GM19238 (cell line): Measurements from ENCODE around the gene SH3GL1.
A peak's percentile ranks its signal among the peaks of the same experiment; 100 is the strongest.

Experiments
- DNase-seq: peaks from one replicate; pipeline ENCODE4 v3.0.0; 2011; ENCODE audit warnings: low spot score; ENCODE audit not compliant: insufficient read length

SH3GL1 gene

DNA sequence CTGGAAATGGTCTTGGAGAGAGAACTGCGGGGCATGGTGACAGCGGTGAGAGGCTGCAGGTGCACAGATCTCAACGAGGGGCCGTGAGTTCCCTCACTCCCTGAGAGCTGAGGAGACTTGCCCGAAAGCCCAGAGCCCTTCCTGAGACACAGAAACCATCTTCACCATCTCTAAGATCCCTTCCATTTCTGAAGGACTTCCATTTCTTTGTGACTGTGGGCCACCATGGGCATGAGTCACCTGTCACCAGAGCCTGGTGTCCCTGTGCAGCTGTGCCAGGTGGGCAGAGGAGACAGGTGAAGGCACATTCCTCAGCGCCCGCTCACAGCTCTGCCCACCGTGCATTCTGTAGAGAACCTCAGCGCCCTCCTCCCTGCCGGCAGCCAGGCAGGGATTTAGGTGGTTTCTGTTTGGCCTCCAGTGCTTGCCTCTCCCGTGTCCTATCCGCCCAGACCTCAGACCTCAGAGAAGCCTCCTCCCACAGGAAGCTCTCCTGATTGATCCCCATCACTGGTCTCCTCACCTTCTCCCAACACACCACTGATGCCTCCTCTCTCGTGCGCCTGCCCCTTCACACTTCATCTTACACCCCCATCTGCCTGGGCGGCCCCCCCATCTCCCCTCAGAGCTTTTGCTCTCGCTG lies 24.2 kb downstream of the SH3GL1 start:
- no peak for DNase-seq

DNA sequence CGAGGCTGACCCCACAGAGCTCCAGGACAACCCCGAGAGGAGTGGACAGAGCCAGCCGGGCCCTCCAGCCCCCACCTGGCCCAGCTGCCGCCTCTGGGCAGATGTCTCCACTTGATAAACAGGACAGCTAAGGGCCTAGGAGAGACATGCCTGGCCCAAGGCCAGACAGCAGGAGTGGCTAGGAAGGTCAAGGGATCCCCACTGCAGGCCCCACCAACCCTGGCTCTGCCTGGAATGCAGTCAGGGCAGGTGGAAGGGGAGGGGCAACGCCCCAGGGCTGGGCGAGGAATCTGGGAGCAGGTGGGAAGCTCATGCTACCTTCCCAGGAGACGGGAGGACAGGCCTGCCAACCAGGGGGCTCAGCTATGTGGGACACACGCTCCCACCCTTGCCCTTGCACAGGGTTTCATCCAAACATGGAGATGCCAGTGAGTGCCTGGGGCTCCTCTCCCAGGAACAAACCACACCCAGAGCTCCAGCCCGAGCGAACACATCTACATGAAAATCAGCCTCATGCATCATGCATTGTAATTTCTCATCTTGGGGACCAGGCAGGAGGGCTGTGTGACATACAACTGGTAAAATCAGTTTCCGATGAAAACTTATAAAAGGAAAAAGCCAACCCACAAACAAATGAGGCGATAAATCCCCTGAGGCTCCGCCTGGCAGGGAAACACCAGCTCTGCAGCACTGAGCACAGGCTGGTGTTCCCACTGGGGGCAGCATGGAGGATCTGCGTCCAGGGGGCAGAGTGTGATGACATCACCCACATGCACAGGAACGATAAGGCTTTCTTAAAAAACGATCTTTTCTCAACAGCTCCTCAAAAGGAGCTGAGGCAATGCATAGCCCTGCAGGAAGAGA lies 25.0 kb downstream of the SH3GL1 start:
- DNase-seq: no peak

DNA sequence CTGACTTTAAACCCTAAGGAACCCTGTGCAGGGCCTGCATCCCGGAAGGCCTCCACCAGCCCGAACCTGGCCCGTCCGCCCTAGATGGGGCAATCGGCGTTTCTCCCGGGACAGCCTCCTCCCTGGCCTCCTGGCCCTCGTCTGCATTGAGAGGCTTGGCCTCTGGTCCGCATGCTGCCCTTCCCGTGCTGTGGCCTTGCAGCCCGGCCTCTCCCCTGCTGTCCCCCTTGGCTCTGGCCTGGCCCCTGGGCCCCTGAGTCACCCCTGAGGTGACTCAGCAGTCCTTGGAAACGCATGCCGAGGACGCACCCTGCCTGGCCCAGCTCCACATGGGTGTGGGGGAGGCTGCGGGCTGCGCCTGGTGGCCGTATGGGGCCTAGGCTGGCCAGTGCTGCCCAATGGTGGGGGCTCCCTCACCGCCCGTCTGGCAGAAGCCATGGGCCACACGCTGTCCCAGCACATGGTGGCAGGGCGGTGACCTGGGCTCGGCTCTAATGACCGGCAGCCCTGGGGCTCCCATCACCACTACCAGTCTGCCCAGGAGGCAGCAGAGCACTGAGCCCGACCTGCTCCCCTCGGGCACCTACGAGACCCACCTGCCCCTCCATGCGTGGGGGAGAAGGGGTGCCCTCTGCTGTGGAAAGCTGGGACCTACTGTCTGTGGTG lies 25.7 kb downstream of the SH3GL1 start:
- no peak for DNase-seq

DNA sequence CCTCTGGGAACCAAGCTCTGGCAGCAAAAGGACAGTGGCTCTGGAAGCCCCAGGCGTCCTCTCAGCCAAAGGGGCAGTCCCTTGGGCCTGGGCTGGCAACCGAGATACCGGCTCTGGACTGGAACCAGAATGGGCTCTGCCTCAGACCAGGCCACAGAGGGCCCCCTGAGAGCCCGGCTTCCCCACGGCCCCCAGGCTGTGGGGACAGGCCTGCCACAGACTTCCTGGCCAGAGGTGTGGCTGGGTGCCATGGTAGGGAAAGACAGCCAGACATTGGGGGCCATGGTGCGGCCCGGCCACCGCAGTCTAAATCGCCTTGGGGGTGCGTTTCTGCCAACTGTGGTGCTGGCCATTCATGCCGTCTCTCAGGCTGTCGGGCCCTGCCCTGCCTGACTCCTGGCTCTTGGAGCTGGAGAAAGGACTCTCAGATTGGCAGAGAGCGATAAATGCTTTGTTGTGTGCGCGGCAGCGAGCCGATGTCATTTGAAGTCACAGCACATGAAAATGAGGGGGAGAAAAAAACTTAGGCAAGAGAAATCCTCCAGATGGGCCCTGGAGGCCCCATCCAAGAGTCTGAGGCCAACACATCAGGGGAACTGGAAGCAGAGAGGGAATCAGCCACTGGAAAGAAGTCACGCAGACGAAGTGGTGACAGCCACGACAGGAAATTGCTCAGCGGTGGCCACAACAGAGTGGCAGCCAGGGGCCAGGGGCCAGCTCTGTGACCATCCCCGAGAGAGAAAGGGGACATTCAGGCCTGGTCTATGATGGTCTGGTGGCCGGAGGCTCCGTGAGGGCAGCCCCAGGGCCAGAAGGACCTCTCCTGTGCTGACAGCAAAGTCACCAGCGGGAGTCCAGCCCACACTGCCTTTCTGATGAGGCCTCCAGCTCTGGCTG lies 26.5 kb downstream of the SH3GL1 start:
- DNase-seq: no peak

GRCh38 chr19:4373013-4373367 lies 27.4 kb downstream of the SH3GL1 start:
- no peak for DNase-seq

GRCh38 chr19:4372165-4373012 lies 28.0 kb downstream of the SH3GL1 start:
- DNase-seq: no peak

- DNase-seq: no peak
Observed at GRCh38 chr19:4371247-4372164, 28.8 kb downstream of the SH3GL1 start.

- DNase-seq: no peak
Observed at GRCh38 chr19:4370418-4371041, 29.8 kb downstream of the SH3GL1 start.

DNA sequence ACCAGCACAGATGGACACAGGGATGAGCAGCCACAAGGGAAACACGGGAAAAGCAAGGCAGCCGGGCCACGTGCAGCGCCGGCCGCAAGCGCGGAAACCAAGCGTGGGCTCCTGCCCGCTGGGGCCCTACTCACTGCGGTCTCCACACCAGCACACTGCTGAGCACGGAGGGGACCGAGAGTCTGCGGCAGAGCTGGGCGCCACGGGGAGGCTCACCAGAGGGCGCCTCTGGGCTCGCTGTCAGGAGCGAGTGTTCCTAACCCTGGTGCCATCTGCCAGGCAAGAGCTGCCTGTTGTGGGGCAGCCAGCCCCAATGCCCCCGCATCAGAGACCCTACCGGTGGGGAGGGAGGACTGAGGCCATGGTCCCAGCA lies 30.5 kb downstream of the SH3GL1 start:
- peak; percentile 48 for DNase-seq

GRCh38 chr19:4369109-4369887 lies 31.0 kb downstream of the SH3GL1 start:
- peak; percentile 65 for DNase-seq

DNA sequence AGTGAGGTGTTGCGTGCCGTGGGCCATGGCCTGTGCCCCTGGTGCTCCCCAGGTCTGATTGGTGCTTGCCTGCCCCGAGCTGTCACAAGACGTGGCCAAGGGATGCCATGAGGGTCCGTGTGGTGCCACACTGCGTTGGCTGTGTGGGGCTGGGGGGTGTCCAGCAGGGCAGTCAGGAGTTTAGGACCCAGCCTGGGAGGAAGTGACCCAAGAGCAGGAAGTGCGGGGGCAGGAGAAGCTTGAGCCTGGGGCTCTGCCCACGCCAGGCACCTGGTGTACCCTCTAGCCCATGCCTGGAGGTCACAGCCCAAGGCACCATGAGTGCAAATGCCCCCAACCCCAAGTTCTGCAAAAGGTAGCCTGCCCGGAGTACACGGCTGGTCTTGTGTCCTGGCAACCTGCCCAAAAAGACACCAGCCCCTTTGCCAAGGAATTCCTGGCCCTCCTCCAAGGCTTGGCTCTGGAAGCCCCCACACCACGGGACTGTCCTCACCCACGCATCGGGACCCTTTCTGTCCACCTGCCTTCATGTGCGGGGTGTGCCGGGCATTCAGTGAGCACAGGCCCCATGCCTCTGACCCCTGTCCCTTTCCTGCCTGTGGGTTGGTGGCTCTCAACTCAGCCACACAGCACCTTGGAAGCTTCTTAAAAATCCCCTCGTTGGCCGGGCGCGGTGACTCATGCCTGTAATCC lies 32.1 kb downstream of the SH3GL1 start:
- DNase-seq: no peak

DNA sequence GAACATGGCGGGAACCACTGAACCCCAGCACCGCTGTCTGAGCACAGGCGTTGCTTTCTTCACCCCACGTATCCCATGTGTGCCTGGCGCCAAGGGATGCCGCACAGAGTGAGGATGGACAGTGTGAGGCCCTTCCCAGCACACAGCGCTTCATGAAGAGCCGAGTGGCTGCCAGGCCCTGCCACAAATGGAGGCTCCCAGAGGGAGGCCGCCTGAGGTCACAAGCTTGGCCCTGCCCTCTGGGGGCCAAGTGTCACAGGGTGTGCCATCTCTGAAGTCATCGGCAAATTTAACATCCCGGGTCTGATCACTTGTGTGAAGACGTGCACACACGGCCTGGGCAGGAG lies 32.6 kb downstream of the SH3GL1 start:
- no peak for DNase-seq

- DNase-seq: no peak
Observed at GRCh38 chr19:4367336-4367723, 33.0 kb downstream of the SH3GL1 start.

DNA sequence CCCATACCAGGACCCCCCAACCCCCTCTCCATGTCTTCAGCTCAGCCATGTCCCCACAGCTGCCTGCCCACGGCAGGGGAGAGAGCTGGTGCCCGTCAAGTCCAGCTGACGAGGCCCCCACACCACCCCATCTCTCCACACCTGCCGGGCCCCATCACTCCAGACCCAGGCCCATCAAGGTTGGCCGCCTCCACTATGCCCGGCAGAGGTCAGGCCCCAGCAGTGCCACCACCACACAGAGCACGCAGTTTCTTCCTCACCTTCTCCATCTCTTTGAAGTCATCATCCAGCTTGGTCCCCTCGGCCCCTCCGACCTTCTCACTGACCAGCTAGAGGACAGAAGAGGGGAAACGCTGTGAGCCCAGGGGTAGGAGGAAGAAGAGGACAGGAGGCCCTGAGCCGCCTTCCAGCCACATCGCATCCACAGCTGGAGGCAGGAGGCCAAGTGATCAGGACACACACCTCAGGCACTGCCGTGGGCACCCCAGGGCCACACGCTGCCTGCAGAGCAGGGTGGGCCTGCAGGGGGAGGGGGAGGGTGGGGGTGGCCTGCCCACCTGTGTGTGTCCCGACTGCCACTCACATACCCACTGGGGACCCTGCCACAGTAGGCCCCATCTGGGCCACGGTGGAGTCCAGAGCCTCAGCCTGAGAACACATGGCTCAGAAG lies 33.5 kb downstream of the SH3GL1 start:
- DNase-seq: no peak

DNA sequence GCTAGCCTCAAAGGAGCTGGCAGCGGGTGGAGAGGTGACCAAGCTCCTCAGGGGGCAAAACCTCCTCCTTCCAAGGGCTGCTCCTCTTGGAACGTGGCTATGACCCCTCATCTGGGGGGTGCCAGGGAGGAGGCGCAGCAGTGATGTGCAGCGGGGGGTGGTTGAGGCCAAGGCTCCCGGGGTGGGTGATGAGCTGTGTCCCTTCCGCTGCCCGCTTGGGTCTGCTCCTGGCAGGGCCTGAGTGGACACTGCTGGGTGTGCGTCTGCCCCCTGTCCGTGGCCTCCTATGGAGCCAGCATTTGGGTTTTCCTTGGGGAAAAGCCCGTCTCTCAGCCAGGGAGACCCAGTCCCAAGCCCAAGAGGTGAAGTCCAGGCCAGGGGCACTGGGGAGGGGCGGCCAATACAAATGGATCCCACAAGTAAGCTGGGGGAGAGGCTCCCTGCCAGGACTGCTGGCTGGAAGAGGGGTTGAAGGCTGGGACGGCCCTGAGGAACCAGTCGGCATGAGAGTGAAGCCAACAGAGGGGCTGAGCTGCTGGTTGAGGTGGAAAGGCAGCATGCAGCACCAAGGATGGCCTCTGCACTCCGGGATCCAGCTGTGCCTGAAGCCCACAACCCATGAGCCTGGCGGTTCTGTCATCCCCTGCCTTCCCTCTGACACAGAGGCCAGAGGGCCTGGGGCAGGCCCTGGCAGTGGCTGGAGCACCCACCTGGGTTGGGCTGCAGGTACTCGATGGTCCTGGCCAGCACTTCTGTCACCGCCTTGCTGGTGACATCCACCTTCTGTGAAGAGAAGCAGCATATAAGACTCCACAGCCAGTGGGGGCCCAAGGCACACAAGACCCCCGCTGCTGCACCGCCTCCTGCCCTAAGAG lies 34.3 kb downstream of the SH3GL1 start:
- DNase-seq: no peak

DNA sequence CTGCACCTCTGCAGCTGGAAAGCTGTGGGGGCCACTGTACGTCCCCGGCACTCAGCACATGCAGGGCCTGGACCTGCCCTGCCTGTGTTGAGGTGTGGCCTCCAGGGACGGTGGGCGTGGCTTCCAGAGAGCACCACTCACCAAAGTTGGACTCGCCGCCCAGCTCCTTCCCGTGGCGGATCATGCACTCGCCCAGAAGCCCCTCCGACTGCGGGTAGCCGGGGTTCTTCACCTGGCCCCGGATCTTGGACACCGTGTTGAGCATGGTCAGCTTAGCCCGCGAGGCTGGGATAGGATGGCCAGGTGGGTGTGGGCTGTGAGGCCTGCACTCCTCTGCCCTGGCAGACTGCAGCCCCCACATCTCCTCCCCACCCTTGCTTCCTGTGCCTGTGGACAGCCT lies 35.0 kb downstream of the SH3GL1 start:
- no peak for DNase-seq
